ENCODE data around the gene CAMKK2.

Gene CAMKK2

DNA sequence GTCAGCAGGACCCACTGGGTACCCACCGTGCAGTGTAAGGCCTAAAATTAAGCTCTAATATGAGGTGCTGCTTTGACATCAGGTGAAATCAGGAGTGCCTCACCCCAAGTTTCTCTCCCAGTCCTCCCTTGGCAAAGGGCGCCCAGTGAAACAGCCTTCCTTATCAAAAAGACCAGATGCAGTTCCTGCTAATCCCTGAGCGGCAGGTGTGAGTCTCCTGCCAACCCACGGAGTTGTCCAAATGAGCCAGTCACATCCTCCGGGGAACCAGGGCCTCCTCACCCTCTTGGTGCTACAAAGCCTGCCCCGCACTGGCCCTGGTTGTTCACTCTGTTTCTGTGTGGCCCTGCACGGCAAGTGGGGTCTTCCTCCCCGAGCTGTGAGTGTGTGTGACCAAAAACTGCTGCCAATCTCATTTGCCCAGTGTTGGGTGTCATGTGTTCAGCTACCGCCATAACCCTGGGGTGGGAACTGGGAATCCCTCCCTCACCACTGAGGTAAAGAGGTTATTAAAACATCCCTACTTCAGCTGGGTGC is 106.8 kb downstream of the CAMKK2 start:
- TF ChIP-seq SUZ12 (IDR thresholded peaks at IDR 0.05): no peak
- TF ChIP-seq ZNF384 (IDR thresholded peaks at IDR 0.05): no peak
- TF ChIP-seq NFRKB (IDR thresholded peaks at IDR 0.05): no peak
- no peak for TF ChIP-seq SP1 (IDR thresholded peaks at IDR 0.05)
- no peak for TF ChIP-seq TARDBP (IDR thresholded peaks at IDR 0.05)
- TF ChIP-seq FOXM1 (IDR thresholded peaks at IDR 0.05; ENCODE audit: borderline replicate concordance): no peak
- TF ChIP-seq FOXK2 (IDR thresholded peaks at IDR 0.05): no peak
- no peak for TF ChIP-seq ARNT (IDR thresholded peaks at IDR 0.05)
- no peak for TF ChIP-seq HDGF (IDR thresholded peaks at IDR 0.05; ENCODE audit: borderline replicate concordance)
- TF ChIP-seq FOXA1 (IDR thresholded peaks at IDR 0.05): no peak
- no peak for TF ChIP-seq LEF1 (IDR thresholded peaks at IDR 0.05; ENCODE audit: borderline replicate concordance)
- no peak for TF ChIP-seq BHLHE40 (IDR thresholded peaks at IDR 0.05; ENCODE audit: borderline replicate concordance)
- TF ChIP-seq CTBP1 (IDR thresholded peaks at IDR 0.05; ENCODE audit: borderline replicate concordance): no peak
- TF ChIP-seq ELF4 (IDR thresholded peaks at IDR 0.05): no peak
- TF ChIP-seq, protein P1, sequence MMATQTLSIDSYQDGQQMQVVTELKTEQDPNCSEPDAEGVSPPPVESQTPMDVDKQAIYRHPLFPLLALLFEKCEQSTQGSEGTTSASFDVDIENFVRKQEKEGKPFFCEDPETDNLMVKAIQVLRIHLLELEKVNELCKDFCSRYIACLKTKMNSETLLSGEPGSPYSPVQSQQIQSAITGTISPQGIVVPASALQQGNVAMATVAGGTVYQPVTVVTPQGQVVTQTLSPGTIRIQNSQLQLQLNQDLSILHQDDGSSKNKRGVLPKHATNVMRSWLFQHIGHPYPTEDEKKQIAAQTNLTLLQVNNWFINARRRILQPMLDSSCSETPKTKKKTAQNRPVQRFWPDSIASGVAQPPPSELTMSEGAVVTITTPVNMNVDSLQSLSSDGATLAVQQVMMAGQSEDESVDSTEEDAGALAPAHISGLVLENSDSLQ (IDR thresholded peaks at IDR 0.05): no peak
- TF ChIP-seq L3MBTL2 (conservative IDR thresholded peaks at IDR 0.05): no peak
- CTCF ChIA-PET: no interaction called here
- no peak for DNase-seq (ENCODE audit: extremely low spot score)
- POLR2A ChIA-PET: no interaction called here

DNA sequence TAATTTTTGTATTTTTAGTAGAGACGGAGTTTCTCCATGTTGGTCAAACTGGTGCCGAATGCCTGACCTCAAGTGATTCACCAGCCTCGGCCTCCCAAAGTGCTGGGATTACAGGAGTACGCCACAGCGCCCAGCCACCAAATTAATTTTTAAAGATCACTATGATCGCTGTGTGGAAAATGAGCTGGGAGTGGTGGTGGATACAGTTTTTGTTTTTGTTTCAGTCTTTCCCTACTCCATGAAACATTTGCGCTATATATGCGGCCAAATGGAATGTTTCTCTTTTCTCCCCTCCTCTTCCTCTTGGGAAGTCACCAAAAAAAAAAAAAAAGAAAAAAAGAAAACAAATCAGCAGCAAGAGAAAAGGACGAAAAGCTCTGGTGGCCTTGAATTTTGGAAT is 107.4 kb downstream of the CAMKK2 start:
- TF ChIP-seq FOXK2 (IDR thresholded peaks at IDR 0.05) (no peak), SUZ12 (IDR thresholded peaks at IDR 0.05) (no peak), FOXA1 (IDR thresholded peaks at IDR 0.05) (no peak), ARNT (IDR thresholded peaks at IDR 0.05) (no peak), FOXM1 (IDR thresholded peaks at IDR 0.05; ENCODE audit: borderline replicate concordance) (no peak), TARDBP (IDR thresholded peaks at IDR 0.05) (no peak), LEF1 (IDR thresholded peaks at IDR 0.05; ENCODE audit: borderline replicate concordance) (no peak), L3MBTL2 (conservative IDR thresholded peaks at IDR 0.05) (no peak), ZNF384 (IDR thresholded peaks at IDR 0.05) (no peak), CTBP1 (IDR thresholded peaks at IDR 0.05; ENCODE audit: borderline replicate concordance) (no peak), SP1 (IDR thresholded peaks at IDR 0.05) (no peak), NFRKB (IDR thresholded peaks at IDR 0.05) (no peak), BHLHE40 (IDR thresholded peaks at IDR 0.05; ENCODE audit: borderline replicate concordance) (no peak), HDGF (IDR thresholded peaks at IDR 0.05; ENCODE audit: borderline replicate concordance) (no peak), ELF4 (IDR thresholded peaks at IDR 0.05) (no peak)
- TF ChIP-seq, protein P1 (IDR thresholded peaks at IDR 0.05): no peak
- CTCF ChIA-PET: no interaction called here
- DNase-seq (ENCODE audit: extremely low spot score): no peak
- POLR2A ChIA-PET: no interaction called here

DNA sequence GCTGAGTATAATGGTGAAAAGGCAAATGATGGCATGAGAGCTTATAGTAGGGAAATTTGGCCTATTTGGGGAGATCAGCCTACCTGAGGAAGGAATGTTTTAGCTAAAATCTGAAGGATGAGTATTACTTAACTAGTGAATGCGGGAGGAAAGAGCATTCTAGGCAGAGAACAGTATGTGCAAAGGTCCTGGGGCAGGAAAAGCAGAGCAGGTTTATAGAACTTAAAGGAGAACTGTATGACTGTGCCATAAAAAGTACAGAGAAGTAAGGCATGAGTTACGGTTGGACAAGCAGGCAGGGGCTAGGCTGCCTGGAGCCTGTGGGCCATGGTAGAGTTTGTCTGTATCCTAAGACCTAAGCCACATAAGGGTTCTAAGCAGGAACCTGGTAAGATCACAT is 108.3 kb downstream of the CAMKK2 start:
- TF ChIP-seq SUZ12 (IDR thresholded peaks at IDR 0.05): no peak
- no peak for TF ChIP-seq FOXA1 (IDR thresholded peaks at IDR 0.05)
- no peak for TF ChIP-seq HDGF (IDR thresholded peaks at IDR 0.05; ENCODE audit: borderline replicate concordance)
- ChIA-PET CTCF (no interaction called here), POLR2A (no interaction called here)

More for the DNA sequence above, 108.3 kb downstream of the CAMKK2 start:
- DNase-seq (ENCODE audit: extremely low spot score): no peak

Measured in HEK293T (cell line).